HG02798 (cell line): ENCODE measurements around the gene TRABD2A.
"Not testable (repeated sequence)": the region's sequence is repeated elsewhere in the genome, so short reads cannot be mapped to it uniquely, and the experiment has no call there.

ENCODE experiments used
- ATAC-seq: cut with Tn5 transposase; IDR thresholded peaks from one replicate; pipeline ENCODE4 v1.9.1; 2021; ENCODE audit warnings: mild to moderate bottlenecking; ENCODE audit not compliant: unreplicated experiment, poor library complexity

The TRABD2A gene, protein sequence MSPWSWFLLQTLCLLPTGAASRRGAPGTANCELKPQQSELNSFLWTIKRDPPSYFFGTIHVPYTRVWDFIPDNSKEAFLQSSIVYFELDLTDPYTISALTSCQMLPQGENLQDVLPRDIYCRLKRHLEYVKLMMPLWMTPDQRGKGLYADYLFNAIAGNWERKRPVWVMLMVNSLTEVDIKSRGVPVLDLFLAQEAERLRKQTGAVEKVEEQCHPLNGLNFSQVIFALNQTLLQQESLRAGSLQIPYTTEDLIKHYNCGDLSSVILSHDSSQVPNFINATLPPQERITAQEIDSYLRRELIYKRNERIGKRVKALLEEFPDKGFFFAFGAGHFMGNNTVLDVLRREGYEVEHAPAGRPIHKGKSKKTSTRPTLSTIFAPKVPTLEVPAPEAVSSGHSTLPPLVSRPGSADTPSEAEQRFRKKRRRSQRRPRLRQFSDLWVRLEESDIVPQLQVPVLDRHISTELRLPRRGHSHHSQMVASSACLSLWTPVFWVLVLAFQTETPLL

DNA sequence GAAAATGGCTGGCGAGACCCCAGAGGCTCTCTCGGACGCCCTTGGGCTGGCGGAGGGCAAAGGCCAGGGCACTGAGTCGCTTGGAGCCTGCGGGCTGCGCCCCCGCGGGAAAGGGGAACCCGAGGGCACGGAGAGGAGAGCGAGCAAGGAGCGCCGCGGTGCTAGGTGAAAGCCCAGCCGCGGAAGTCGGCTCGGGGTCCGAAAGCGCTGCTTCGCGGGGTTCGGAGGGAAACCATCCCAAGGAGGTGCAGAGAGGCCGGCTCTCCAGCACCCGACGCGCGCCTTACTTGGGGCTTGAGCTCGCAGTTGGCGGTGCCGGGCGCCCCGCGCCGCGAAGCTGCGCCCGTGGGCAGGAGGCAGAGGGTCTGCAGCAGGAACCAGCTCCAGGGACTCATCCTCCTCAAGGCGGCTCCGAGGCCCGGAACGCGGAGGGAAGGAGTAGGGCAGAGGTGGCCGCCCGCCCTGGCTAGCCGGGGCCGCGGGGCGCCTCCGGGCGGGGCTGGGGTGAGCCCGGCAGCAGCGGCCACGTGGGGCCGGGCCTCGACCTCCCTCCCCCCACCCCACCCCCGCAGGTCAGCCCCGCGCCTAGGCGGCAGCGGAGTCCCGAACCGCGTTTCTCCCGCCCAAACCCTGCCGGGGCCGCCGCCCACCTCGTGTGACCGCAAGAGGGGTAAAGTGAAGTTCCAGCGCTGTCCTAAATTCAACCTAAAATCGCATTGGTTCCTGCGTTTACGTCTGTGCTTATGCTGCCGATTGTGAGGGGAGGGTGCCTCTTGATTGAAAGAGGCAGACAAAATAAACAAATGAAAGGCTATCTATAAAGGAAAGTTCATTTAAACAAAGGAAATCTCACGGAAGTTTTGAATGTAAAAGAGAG lies at the start of gene TRABD2A:
Gene TRABD2A, minus strand, starts transcription at position 440 of the 877 bp plus-strand sequence. Its CDS starts 45 bp downstream, at position 395.
- ATAC-seq = no peak

GRCh38 chr2:84927275-84927627 lies 46.4 kb upstream of the TRABD2A start:
- ATAC-seq = no peak

GRCh38 chr2:84925724-84926376 lies 45.0 kb upstream of the TRABD2A start:
- ATAC-seq = peak; percentile 87

GRCh38 chr2:84925336-84925723 lies 44.4 kb upstream of the TRABD2A start:
- ATAC-seq = no peak

DNA sequence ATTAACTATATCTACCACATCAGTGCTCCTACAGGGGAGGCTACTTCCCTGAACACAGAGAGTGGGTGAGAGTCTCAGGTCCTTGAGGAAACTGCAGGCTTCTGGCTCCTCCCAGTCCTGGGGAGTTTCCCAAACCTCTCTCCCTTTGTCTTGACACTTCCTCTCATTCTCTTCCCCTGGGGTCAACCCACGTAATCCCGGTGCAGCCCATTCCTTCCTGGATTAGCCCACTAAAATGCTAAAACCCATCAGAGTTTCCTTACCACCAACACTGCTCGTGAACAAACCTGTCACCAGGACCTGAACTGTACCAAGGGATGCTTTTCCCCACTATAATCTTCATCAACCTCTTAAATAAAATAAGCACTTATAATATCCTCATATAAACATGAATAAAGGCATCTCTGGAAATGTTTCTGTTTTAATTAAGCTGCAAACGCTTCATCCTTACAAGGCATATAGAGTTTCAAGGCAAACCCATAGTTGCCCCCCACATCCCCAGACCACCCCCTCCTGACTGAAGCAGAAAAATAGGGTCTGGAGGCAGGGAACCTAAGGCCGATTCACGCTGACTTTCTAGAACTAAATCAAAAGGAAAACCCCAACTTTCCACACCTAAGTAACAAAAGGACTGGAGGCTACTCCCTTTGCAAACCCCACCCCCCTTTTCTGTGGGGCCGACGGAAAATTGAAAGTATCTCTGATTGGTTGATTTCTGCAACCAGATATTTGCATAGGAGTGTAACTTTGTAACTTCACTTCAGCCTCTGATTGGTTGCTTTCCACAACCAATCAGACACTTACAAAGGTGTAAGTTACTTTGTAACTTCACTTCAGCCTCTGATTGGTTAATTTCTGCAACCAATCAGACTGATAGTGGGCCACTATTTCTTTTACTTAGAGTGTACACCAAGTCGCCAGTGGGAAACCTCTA lies 43.6 kb upstream of the TRABD2A start:
- ATAC-seq = peak; percentile 33

- ATAC-seq = no peak
Observed at GRCh38 chr2:84923009-84923408, 42.1 kb upstream of the TRABD2A start.

GRCh38 chr2:84919885-84920580 lies 39.1 kb upstream of the TRABD2A start:
- peak; percentile 65 for ATAC-seq

- no peak for ATAC-seq
Observed at GRCh38 chr2:84918430-84918829, 37.5 kb upstream of the TRABD2A start.

DNA sequence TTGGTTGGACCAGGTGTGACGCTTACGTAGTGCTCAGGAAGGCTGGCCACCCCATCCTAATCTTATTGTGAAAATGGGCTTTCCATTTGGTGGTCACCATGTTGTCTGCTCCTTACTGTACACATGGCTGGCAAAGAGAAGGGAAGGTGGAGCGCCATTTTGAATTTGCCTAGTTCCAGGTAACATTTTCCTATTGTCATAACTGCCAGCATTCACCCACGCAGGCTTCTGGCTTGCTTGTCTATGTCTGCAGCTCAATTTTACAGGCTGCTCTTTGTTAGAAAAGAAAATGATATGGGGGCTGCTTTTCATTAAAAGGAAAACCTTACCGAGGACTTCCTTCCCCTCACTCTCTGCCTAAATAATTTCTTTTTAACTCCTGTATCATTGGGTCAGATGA lies 36.9 kb upstream of the TRABD2A start:
- not testable (repeated sequence) for ATAC-seq

DNA sequence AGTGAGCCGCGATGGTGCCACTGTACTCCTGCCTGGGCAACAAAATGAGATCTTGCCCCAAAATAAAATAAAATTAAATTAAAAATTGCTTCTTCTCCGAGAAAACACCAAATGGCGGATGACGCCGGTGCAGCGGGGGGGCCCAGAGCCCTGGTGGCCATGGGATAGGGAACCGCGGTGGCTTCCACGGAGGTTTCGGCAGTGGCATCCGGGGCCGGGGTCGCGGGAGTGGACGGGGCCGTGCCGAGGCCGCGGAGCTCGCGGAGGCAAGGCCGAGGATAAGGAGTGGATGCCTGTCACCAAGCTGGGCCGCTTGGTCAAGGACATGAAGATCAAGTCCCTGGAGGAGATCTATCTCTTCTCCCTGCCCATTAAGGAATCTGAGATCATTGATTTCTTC lies 34.8 kb upstream of the TRABD2A start:
- ATAC-seq = not testable (repeated sequence)

DNA sequence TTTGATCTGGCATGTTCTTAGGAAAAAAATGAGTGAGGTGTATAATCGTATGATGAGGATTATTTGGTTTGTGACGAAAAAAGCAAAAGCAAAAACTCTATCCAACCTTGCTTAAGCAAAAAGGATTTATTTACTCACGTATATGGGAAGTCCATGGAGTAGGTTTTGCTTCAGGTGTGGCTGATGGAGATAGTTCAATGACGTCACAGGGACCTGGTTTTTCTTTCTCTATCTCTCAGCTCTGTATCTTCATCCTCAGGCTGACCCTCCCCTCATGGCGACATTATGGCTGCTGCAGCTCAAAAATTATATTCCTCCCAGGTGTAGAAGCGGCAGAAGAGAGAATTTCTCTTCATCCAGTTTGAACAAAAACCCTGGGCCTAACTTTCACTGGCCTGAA lies 33.5 kb upstream of the TRABD2A start:
- ATAC-seq = no peak

DNA sequence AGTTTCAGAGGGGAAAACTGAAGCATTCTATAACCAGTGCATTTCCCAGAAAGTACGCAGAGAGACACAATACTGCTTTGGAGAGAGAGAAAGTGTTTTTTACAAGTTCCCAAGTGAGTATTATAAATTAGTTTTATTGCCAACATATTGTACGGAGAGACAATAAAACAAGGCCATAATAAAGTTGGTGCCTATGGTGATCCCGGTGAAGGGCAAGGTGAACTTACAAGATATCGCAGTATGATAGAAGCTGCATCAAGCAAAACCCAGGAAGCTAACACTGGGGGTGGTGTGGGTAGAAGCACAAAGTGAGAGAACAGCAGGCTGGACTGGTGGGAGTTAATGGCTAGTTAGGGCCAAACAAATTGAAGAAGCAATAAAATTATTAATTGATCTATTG lies 32.1 kb upstream of the TRABD2A start:
- no peak for ATAC-seq

- ATAC-seq = no peak
Observed at GRCh38 chr2:84911135-84911678, 30.3 kb upstream of the TRABD2A start.

- no peak for ATAC-seq
Observed at GRCh38 chr2:84908948-84909713, 28.2 kb upstream of the TRABD2A start.

- ATAC-seq = peak; percentile 28
Observed at GRCh38 chr2:84906900-84907714, 26.2 kb upstream of the TRABD2A start.

DNA sequence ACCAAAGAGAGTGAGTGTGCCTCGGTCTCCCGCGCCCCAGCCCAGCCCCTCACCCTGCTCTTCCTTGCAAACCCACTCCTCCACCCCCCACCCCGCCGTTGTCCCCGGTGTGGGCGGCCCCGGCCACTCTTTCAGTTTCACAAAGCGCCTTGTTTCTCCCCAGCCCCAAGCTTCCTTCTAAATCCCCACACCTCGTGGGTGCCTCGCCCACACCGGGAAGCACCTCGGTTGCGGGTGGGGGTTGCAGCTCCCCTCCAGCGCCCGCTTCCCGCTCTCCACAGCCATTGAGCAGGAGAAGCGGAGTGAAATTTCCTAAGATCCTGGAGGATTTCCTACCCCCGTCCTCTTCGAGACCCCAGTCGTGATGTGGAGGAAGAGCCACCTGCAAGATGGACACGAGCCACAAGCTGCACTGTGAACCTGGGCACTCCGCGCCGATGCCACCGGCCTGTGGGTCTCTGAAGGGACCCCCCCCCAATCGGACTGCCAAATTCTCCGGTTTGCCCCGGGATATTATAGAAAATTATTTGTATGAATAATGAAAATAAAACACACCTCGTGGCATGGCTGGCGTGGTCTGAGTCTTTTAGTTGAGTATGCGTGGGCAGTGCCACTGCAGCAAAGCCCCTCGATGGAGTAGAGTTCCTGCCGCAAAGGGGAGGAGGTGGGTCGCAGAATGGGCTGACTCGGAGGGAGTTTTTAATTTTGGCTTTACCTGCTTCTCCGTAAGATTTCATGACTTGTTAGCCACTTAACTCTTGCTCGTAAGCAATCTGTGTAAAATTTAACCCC lies 25.4 kb upstream of the TRABD2A start:
- ATAC-seq = peak; percentile 33
